IPS DF 19.7 (cell line): ENCODE results near the gene ADSL.

Experiments
- DNase-seq: peaks from one replicate; pipeline ENCODE4 v3.0.0-alpha.2; 2013; ENCODE audit warnings: low read depth, low spot score

The ADSL gene

DNA sequence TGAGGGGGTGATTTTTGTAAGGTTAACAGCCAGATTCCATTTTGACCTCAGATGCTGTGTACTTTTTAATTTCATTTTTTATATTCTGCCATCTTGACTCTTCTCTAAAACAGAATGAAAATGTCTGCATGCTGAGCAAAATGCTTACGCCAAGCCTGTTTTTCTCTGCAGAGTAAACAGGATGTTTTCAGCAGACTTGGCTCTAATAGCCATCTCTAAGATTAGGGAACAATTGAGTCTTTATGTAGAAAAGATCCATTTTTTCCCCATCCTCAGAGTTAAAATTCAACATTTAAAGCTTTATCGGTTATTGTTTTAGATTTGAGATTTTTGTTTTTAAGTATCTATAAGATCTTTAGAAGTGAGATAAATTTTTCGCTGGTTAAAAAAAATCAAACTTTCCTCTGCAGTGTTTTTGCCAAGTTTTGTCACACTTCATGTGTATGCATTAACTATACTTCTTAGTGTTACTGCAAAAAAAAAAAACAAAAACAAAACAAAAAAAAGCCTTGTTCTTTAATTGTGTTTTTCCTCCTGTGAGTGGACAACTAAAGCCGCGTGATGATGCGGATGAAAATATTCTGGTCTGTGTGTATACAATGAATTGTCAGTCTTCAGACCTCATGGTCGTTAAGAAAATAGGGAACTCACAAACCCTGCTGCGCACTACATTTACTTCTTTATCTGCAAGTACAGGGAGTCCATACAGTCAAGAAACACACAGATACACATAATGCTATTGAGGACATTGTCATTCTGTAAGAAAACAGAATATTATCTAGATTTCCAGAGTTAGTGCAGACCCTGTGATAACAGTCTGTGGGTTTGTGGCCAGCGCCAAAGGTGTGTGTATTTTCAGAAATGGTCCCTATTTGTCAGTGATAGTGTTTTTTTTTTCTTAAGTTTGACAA is 17.5 kb upstream of the ADSL start:
- no peak for DNase-seq

DNA sequence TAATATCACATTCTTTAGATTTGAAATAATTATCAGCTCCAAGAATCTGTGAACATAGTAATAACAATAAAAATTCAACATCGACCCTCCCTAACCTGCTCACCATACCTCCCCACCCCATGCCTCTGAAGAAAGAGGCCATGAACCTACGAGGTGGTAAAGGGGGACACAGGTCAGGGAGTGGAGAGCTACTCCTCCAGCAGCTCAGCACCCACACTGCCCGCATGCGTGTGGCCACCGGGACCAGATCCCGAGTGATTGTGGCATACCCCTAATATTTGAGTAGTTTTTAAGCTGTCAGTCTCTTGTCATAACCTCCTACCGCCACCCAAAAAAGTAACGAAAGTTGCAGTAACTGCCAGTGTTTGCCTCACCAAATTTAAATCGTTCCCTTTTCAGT is 16.8 kb upstream of the ADSL start:
- DNase-seq, result no peak

DNA sequence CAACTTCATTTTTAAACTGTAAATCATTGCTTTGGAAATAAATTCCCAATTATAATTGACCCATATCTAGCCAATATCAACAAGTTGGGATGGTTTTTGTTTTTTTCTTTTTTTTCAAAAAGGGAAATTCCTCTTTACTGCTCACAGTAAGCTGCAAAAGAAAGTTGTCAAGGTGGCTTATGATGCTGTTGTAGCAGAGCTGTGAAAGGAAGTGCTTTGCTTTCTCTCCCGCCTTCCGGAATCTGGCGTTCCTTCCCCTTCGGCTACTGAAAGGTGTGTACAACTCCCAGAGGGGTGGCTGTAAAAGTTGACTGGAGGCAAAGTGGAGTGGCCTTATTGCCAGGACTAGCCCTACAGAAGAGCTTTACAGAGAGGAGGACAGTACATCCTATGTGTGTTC is 16.2 kb upstream of the ADSL start:
- no peak for DNase-seq

DNA sequence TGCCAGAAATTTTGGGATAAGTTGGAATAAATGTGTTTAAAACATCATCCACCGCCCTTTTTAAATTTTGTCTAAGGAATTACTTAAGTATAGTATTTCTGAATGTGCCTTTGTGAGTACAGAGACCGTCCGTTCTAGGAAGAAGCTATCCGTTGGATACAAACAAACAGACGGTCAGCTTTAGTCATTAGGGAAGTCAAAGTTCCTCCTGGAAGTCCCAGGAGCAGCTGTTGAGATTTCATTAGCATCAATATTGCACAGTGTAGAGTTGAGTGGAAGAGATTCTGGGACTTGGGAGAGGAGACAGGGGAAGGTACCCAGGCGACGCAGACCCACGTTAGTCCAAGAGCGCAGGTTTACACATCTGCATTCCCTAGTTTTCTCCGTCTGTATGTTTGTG is 15.7 kb upstream of the ADSL start:
- DNase-seq, result no peak

DNA sequence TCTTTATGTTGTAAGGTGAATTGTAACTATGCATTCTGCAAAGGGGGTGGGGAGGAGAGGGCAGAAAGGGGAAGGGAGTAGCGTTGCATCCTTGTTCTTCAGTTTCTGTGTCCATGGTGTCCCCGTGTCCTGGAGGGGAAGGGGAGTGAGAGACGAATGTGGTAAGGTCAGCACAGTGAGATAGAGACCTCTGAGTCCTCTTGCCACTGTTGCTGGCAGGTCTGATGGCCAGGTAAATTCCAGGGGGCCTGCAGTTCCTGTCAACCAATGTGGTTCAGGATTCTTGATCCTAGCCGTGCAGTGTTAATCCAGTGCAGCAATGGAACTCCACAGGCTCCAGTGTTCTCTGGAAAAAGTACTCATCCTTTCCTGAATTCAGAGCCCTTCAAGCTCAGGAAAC is 14.6 kb upstream of the ADSL start:
- no peak for DNase-seq

DNA sequence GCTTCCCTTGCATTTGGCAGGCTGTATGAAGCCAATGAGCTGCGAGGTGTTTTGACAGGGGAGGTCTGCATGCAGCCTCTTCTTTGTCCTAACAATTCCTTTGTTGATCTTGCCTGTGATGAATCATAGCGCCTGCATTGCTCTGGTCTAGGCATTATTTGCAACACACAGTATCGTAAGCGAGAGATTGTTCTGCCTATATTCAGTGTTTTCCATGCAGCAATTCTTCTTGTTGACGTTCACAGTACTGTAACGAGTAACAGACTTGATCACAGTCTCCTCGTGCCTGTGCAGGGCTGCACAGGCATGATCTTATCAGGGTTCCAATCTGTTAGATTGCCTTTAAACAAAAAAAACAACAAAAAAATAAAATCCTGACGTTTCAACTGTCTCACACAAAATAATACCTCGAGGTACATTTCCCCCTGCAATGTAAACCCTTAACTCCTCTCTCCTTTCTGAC is 13.9 kb upstream of the ADSL start:
- DNase-seq, result no peak

DNA sequence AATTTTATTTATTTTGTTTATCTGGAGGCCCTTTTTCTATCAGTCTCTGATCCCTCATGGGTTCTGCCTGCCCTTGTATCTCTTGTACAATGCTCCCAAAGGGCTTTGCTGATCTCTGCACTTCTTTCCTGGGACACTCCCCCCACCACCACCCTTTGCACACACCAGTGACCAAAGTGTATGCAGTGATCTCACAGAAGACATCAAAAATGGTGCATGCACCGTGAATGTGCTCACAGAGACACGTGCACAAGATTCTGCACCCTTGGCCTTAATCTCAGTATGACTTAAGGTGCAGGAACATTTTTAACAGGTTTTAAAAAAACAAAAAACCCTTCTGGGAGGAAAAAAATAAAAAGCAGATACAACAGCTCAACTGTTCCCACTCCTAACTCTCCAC is 12.2 kb upstream of the ADSL start:
- DNase-seq, result no peak

DNA sequence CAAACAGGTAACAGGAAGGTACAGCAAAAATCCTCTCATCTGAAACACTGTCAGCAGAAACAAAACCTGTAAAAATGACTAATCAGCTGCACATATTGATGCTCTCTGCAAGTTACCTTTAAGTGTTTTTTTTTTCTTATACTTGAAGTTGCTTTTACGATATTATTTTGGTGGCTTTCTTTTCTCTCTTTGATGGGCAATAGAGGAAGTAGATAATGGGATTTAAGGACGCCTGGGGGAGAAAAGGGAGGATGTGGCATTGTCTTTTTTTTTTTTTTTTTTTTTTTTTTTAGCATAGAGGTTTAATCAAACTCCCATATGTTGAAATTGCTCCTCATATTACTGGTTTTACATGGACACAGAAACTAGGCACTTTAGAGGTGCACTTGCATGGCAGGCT is 11.4 kb upstream of the ADSL start:
- DNase-seq, result no peak

DNA sequence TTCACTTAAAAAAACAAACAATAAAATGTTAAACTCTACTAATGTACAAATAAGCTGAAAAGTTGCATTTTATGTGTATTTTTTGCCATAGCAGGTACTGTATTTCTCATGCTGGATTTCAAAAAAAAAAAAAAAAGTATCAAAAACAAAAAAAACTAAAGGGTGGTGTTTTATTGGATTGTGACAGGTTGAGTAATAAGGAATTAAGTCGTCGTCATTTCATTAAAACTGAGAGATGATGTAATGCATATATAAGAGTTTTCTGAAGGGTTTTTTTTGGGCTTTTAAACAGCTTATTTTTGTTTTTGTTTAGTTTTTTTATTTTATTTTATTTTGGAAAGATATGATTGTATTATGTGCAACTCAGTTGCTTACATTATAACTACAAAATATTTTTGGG is 10.9 kb upstream of the ADSL start:
- no peak for DNase-seq

DNA sequence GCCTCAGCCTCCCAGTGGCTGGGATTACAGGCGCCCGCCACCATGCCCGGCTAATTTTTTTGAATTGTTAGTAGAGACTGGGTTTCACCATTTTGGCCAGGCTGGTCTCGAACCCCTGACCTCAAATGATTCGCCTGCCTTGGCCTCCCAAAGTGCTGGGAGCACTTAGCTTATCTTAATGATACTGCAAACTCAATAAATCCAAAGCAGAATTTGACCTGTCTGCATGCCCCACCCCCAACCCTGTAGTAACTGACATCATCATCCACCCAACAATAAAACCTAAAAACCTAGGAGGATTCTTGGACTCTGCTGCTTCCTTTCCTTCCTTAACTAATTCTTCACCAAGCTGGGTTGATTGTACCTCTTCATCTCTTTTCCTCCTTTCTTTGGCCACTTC is 6.3 kb upstream of the ADSL start:
- no peak for DNase-seq

DNA sequence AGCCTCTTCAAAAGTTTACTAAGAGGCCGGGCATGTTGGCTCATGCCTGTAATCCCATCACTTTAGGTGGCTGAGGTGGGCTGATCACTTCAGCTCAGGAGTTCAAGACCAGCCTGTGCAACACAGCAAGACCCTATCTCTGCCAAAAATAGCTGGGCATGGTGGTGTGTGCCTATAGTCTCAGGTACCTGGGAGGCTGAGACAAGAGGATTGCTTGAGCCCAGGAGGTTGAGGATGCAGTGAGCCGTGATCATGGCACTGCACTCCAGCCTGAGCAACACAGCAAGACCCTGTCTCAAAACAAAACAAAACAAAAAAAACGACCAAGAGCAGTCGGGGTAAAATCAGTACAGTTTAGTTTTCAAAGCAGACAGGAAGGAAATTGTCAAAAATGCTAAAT is 4.7 kb upstream of the ADSL start:
- DNase-seq, result no peak

DNA sequence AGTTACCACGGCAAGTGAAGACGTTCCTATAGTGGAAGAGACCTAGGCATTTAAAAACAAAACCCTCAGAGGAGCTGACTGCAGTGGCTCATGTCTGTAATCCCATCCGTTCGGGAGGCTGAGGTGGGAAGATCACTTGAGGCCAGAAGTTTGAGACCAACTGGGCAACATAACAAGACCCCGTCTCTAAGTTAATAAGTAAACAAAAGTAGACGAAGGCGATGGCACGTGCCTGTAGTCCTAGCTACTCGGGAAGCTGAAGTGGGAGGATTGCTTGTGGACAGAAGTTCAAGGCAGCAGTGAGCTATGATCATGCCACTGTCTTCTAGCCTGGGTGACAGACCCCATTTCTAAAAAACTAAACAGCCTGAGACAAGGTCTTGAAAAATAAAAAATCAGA is 3.8 kb upstream of the ADSL start:
- no peak for DNase-seq

DNA sequence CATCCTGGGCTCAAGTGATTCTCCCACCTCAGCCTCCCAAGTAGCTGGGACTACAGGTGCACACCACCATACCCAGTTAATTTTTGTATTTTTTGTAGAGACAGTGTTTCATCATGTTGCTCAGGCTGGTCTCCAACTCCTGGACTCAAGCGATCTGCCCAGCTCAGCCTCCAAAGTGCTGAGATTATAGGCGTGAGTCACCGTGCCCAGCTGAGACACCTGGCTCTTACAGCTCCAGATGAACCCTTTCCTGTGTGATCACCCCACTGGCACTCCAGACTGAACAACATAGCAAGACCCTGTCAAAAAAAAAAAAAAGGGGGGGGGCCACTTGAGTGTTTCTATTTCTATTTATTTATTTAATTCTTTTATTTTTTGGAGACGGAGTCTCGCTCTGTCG is 1.0 kb upstream of the ADSL start:
- no peak for DNase-seq

DNA sequence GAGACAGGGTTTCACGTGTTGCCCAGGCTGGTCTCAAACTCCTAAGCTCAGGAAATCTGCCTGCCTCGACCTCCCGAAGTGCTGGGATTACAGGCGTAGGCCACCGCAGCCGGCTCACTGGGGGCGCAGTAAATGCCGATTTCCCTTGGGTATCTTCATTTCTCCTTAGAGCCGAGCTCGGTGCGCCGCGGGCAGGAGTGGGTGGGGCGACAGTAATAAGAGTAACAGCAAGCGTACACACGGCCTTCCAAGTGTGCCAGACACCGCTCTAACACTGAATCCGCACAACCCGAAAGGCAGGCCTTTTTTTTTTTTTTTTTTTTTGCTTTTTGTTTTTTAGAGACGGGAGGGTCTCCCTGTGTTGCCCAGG is 500 bp upstream of the ADSL start:
- no peak for DNase-seq

DNA sequence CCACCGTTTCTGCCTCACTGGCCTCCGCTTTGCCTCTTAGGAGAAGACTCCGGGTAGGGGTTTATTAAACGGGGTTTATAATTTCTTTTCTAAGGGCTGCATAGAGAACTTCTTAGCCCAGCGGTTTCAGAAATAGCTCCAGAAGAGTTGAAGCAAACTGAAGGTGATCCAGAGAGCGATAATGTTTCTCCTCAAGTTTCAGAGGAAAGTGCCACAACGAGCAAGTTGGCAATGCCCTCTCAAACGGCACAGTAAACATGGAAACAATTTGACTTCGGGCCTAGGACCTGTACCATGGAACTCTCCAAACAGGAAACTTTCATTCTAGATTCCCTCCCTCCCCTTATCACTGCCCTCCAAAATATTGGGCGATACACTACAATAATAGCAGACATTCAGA is 1.0 kb downstream of the ADSL start:
- no peak for DNase-seq

DNA sequence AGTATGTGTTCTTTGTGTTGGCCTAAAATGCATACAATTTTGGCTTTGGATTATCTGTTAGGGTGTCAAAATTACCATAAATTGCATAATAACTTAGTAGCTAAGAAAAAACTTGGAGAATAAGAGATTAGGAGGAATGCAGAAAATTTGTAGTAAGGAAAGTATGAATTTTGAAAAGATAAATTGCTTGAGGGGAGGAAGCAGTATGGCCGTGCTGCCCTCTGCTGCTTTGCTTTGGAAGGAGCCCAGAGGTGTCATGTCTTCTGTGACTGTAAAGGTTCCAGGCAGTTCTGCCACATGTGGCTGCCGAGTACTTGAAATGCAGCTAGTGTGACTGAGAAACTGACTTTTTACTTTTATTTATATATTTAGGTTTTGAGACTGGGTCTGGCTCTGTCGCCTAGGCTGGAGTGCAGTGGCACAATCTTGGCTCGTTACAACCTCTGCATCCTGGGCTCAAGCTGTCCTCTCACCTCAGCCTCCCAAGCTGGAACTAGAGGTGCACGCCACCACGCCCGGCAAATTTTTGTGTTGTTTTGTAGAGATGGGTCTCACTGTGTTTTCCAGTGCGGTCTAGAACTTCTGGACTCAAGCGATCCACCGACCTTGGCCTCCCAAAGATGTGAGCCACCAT is 1.8 kb downstream of the ADSL start:
- no peak for DNase-seq

DNA sequence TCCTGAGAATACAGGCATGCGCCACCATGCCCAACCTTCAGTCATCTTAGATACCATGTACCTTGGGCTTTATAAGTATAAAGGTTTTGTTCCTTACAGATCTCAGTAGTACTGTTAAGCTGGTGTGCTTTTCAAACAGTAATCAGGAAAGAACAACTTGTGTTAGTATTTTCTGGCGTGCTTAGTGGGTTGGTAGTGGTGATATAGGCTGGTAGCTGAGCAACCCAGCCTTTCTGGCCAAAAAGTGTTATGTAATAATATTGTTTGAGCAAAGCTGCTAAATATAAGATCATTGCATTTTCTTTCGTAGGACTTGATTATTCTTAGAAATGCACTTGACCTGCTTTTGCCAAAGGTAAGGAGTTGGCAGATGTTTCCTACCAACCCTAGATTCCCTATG is 6.5 kb downstream of the ADSL start:
- DNase-seq, result no peak

DNA sequence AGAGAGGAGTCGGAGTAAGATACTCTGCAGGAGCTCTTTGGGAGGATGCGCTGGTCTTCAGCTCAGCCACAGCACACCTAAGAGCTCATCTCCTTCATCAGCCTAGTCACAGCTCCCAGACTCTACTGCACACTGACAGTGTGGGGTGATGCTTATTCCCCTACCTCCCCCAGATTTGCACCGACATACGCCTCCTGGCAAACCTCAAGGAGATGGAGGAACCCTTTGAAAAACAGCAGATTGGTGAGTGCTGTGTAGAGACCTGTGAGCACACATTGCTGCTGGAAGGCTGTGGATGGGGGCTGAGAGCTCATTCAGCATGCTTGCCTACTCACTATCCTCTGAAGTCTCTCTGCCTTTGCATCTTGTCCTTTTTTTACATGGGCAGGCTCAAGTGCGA is 14.8 kb downstream of the ADSL start:
- DNase-seq, result no peak

DNA sequence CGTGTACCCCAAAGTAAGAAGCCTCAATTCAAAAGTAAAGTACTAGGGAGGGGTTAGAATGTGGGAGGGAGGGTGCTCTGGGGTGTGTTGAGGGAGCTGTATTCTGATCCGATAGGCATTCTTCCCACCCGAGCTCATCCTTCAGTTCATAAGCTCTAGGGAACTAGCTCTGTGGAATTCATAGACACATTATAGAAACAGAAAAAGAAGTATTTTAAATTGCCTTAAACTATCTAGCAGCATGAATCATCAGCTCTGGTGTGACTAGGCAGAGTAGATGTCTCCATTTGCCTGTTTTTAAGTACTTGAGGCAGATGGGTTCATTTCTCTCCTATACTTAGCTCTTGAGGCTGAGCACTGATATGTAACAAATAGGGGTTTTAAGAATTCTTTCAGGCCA is 16.8 kb downstream of the ADSL start:
- DNase-seq, result no peak

DNA sequence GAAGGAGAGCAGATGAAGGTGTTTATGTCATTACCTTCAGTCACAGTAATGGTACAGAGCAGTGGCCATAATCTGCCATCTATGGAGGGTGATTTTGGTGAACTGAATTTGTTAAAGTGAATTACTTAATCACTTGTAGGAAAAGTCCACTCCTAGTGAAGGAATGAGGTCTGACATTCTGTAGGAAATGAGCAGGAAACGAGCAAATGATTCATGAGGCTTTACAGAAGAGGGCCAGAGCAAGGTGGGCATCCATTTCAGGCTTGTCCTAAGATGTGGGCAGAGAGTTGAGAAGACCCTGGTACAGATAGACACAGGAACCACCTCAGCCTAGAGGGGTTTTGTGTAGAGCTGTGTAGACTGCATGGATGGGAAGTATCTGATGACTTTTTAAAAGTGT is 18.1 kb downstream of the ADSL start:
- DNase-seq, result no peak

DNA sequence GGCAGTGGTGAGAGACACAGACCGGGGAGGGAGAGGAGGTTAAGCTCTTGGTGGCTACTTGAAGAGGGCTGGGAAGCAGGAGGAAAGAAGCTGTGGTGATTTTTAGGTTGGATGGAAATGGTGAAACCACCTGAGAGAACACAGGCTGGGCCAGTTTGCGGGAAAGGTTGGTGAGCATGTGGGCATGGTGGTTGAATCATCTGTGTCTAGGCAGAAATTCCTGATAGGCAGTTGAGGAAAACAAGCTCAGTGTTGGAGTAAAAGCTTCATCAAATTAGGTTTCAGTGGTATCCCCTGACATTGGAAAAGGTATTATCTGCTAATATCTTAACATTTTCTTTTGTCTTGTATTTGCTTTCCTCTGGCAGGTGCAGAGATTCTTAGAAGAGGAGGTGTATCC is 19.8 kb downstream of the ADSL start:
- DNase-seq, result no peak

DNA sequence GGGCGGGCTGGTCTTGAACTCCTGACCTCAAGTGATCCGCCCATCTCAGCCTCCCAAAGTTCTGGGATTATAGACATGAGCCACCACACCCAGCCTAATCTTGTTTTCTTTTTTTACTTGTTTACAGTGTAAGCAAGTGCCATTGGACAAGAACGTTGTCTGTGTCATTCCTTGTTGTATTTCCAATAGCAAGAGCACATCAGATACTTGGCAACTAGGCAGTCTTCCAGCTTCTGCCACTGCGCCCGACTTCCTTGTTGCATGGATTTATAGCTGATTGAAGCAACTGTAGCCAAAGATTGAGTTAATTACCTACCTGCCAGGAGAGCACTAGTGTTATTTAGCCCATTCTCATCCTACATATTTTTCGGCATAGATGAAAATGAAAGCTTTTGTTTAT is 21.0 kb downstream of the ADSL start:
- DNase-seq, result no peak

DNA sequence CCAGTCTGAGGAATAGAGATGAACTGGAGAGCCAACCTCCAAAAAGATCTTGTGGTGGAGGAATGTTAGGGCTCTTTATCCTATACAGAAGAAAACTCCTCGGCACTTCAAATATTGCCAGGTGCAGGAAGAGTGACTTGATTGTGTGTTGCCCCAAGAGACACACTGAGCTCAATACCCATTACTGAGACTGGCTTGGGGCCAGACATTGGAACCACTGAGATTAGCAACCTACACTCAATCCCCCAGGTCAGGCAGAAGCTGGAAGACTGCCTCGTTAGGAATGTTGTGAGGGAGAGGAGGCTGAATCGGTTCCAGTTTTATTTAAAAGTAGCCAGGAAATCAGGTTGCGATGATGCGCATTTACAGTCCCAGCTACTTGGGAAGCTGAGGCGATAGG is 21.7 kb downstream of the ADSL start:
- no peak for DNase-seq

DNA sequence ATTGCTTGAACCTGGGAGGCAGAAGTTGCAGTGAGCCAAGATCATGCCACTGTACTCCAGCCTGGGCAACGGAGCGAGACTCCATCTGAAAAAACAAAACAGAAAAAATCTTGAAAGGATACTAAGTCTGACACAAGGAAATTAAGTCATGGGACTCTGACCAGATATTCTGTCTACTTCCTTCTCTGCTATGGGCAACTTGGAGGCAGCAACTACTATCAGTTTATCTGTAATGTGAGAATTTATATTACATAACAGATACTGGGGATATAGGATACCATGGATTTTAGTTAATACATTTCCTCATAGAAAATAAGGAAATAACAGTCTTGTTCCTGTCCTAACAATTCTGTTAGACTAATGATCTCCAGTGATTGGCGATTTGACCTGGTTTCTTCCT is 22.5 kb downstream of the ADSL start:
- no peak for DNase-seq
